GM19238 (cell line): ENCODE results near the gene MAP2.

ENCODE experiments used
- DNase-seq: peaks from one replicate; pipeline ENCODE4 v3.0.0; 2011; ENCODE audit warnings: low spot score; ENCODE audit not compliant: insufficient read length

Gene MAP2

DNA sequence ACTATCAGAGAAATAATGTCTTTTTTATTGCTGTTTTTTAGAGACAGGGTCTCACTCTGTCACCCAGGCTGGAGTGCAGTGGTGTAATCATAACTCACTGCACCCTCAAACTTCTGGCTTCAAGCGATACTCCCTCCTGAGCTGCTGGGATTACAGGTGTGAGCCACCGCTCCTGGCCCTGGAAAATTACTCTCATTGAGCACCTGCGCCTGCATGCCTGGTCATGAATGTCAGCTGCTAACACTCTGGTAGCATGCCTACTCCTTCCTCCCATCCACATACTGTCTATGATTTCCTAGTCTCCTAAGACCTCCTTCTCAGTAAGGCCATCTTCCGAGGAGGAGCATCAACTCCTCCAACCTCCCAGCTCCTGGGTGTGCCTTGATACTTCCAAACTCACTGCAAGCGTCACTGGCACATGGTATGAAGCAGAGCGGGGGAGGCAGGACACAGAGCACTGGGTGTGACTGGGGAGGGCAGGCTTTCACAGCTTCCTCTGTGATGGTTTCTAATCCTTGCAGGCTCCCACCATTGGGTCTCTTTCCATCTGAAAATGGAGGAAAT is 1.6 kb upstream of the MAP2 start:
- no peak for DNase-seq

DNA sequence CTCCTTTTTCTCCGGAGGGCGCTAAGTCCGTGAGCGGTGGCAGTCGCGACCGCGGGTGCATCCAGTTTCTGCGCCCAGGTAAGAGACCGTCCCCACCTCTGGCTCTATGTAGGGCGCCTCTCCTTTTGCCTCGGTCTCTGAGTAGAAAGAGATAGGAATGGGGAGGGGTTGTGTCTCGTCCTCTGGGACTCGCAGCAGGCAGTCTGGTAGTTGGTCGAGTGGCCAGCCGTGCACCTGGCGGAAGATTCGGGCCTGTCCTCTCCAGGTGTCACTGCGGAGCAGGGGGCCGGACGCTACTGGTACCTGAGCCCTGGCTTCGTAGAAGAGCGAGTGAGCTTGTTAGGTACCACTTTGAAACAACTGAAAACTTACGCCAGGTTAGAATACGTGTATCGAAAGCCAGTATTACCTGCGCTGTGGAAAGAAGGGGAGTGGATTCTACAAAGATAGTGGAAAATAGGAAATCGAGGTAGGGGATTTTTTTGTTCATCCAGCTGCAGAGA is 403 bp downstream of the MAP2 start:
- DNase-seq = no peak

DNA sequence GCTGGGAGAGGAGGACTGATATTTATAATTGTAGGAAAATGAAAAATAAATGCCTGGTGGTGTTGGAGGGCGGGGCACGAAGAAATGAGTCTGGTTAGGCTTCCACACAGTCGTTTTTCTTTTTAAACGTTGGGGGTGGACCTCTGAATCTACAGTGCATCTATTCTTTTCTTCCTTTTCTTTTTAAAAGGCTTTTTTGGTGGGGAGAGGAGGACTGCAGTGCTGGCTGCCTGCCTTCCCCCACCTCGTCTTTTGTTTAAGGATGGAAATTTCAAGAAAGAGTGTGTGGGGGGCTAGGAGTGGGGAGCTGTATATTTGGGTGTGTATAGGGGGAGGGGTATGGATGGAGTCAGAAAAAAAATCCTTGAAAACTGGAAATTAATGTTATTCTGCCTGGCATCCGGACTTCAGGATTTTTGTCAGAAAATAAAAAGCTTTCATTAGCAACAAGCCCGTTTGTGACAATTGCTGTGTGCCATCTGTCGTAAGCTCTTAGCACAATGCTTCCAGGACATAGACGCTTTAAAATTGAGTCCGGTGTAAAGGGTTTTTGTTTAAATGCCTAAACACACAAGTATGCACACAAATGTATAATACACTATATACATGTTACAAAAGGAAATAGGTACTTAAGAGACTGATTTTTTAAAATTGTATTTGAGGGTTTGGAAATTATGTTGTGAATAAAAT is 1.1 kb downstream of the MAP2 start:
- no peak for DNase-seq

DNA sequence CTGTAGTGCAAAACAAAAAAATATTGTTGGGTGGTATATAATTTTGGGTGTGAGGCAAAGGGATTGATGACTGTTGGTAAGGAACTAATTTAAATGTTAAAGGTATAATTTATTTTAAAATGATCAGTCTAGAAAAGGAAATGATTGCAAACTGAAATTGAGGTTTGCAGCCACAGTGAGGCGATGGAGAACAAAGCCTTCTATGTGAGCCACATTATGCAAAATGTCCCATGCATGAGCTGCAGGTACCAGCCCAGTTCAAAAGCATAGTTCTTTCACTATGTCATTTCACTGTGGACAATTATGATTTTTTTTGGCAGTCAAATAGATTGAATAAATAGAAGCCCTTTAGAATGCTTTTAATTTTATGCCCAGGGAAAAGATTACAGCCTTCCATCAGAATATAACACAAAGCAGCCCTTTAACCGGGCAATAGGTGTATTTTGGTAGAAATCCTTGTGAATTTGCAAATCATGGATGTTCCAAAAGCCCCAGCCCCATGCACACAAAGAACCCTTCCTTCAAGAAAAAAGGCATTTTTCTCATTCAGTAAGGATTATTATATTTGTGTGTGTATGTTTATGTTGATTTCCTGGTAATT is 1.7 kb downstream of the MAP2 start:
- DNase-seq = no peak

DNA sequence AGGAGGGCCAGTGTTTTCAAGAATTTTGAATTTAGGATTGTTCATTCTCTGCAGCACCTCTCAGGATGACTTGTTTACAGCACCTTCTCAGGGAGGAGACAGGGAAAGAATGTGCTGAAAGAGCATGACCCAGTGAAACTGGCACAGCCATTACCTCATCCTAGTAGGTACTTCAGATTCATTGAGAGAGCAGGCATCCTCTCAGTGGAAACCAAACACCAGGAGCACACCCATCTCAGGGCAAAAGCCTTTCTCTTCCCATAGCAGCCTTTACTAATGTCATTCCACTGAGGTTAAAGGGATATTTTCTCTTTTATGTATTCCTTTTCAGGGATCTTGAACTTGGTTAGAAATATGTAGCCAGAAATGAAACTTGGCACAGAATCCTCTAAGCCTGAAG is 2.6 kb downstream of the MAP2 start:
- no peak for DNase-seq

DNA sequence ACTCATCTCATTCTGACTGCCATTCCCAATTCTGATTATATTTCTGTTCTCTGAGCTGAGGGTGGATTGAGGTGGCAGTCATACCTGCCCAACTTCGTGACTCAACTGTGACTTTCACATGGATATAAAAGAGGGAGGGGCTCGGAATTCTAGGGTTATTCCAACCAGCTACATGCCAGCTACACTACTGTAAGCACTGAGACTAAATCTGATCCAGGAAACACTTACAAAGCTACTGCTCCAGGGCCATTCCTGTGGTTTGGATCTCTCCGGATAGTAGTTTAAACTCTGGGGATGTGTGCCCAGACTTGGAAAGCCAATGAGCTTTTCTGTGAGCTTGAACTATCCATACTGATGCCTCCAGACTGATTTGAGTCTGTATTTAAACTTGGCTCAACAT is 7.9 kb downstream of the MAP2 start:
- DNase-seq = no peak

DNA sequence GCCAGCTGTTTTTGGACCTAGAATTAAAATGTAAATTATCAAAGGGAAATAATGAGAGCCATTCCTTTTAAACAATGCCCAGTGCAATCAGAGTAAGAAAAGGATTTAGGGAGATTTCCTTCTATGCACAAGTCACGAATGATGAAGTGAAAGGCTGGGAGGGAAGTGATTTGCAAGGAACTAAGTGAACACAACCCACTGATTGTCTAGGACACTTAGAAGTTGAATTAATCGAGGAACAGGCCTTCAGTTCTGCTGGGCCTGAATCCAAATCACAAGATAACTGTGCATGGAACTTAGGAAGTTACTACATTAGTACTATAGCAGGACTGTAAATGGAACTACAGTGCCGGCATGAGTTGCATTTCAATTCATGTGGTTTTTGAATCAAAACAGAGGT is 17.7 kb downstream of the MAP2 start:
- no peak for DNase-seq

DNA sequence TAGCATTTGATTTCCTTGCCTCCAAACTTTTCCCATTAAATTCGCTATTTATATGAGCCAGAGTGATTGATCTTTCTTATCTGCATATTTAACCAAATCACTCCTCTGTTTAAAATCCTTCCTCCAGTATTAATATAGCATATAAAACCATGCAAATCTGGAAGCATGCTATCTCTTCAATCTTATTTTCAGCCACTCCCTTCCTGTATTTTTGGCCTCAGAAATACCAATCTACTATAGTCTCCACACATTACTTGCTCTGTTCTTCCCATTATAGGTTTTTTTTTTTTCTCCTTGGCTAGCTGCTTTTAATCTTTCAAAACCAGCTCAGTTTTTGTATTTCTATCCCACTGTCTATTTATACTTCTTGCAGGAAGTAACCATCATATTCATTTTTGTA is 19.1 kb downstream of the MAP2 start:
- DNase-seq = no peak

DNA sequence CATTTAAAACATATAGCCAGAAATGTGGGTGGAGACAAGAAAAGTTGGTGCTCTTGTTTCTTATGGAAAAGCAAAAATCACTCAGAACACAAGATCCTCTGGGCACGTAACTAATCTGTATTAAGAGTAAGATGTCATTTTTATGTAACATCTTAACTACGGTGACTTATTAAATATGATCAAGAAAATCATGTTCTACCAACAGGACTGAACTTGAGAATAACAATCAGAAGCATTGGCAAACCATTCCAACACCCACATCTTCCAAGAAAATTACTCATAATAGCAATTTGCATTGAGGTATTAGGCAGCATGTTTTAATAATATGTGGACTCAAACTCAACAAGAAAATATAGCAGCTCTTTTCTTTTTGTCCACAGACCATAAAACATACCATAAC is 21.6 kb downstream of the MAP2 start:
- no peak for DNase-seq

DNA sequence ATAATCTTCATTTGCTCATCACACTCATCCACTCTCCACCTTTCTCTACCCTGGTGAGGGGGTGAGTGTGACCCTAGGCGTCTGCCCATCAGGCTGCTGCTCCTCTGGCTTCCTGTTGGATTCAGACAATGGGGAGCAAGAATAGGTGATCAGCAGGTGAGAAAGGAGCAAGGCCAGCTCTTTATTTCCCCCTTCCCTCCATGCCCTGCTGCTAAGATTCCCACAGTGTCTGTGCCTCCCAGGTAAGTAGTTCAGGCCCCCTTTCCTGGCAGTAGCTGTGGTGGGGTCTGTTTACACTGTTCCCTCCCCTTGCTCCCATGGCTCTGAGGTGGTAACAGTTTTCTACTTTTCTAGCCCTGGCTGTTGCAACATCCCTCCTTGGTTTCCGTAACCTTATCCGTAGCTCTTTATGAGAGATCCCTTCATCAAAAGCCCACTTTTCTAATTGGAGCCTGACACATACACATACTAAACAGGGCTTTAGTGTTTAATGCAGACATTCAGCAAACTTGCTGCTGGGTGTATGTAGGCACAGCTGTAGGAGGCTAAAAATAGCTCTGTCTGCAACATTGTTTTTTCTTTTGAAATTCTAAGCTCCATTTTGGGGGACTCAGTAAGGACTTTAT is 27.5 kb downstream of the MAP2 start:
- no peak for DNase-seq

DNA sequence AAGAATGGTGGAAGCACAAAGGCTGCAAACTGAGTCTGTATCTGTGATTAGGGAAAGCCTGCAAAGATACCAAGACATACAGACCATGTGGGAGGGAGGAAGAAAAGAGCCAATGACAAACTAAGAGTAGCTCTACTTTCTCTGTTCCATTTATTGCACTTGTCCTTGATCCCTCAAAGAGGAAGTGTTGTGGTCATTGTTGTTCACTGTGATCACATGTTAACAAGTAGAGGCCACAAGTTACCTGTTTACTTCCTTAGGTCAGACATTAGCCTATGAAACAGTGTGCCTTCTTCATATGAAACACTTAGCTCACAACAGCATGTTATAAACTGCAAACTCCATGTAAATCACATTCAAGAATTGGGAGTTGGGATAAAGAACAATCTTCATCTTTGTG is 32.6 kb downstream of the MAP2 start:
- DNase-seq = no peak

DNA sequence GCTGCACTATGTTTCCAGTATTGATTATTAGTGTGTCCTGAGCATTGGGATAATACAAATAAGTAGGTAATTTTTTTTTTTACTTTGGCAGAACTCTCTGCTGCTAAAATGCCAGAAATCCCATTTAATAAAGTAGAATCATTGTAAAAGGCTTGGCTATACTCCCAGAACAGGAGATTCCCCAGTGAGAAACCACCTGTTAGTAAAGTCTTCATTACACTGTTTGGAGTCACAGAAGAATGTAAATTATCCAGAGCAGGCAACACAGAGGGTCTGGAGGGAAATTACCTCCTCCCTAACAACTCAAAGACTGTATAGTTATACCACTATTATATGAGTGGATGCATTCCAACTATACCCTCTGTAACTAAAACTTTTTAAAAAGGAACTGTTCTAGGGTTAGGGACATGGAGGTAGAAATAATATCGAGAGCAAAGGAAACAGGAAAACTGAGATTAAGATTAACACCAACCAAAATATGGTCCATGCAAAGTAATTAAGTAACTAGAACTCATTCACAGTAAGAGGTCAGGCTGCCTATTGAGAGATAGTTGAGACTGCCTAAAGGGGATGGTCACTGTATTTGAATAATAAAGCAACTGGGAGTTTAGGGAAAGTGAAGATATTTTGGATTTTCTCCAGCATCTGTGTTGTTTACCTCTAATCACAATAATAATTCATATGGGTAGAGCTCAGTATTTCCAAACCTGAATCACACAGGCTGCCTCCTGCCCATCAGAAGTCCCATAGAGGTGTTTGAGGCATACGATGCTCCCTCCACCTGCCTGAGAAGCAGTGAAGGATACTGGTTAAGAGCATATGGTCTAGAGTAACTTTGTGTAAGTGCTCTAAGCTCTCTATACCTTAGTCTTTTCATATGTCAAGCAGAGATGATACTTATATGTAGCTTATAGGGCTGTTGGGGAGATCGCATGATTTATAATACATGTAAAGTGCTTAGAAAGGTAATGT is 34.4 kb downstream of the MAP2 start:
- no peak for DNase-seq

DNA sequence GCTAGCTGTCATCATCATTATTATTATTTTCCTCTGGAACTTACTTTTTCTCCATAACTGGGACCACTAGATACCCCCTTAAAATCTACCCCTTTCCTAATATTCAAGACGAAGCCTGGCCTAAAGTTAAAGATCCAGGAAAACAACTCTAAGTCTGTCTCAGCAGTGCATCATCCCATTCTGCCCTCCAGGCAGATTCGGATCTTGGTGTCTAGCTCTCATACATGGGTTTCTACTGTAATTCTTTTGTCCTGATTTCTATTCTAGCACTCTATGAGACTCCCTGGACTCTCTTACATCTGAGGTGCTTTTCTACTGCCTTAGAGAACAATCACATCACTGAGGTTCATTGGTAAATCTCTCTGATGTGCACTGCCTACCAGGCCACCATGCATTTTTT is 35.5 kb downstream of the MAP2 start:
- no peak for DNase-seq

DNA sequence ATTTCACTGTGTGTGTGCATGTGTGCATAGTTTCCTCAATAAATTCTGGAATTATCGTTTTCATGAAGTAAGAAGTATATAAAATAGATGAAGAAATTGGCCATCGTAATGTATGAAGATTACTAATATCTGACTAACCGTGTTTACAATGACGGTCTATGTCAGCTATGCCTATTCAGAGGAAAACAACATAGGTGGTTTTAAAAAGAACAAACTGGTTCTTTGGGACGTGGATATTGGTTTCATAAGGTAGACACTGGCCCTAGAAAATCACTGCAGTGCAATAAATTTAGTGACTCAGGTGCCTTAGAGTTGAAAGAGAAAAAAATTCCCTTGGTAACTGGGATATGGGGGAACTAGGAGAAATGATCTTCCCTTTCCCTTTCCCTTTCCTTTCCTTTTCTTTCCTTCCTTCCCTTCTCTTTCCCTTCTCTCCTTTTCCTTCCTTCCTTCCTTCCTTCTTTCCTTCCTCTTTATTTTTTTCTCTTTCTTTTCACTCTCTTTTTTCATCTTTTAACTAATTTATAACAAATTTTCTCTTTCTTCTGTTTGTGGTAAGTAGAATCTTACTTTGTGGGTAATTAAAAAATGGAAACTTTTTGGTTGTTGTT is 36.4 kb downstream of the MAP2 start:
- no peak for DNase-seq

DNA sequence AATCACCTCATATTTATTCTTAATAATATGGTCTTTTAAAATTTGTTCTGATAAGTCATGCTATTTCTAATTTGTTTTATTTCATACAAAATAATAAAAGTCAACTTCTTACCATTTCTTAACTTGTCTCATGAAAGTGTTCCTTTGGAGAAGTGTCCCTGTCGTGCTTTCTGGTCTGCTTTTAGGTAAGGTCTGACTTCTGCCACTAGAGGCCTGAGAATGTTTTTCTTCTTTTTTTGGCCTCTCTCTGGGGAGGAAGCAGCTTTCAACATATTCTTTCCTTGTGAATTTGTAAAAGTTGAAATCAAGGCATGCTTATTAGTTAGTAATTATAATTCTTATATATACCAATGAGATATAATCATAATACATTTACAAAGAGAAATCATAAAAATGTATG is 39.4 kb downstream of the MAP2 start:
- no peak for DNase-seq

DNA sequence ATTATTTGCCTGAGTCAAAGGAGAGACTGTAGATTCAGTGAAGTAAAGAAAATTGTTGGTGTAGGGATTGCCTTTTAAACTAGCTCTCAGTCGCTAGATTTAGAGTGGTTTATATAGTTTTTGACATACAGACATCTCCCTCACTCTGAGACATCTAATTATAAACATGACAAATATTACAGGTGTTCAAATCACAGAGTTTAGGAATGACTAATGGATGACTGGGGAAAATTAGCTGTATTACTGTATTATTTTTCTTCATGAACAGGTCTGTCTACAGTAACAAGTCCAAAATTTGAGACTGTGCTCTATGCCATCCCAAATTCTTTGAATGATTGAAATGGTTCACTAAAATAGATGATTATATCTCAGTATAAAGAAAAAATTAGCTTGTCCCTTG is 40.0 kb downstream of the MAP2 start:
- DNase-seq = no peak

DNA sequence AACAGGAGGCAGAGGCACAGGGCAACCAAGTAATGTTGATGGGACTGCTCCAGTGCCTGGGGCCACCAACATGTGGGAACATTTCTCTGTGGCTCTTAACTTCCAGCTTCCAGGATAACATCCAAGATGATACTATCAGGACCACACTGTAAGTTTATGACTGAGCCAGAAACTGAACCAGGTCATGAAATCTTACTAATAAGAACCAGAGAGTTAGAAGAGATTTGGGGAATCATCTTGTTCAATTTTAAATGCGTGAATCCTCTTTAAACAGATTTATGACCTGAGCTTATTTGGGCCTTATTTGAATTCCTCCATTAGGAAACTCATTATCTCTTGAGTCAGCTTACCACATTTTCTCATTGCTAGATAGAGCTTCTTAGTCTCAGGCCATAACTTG is 45.0 kb downstream of the MAP2 start:
- DNase-seq = no peak

DNA sequence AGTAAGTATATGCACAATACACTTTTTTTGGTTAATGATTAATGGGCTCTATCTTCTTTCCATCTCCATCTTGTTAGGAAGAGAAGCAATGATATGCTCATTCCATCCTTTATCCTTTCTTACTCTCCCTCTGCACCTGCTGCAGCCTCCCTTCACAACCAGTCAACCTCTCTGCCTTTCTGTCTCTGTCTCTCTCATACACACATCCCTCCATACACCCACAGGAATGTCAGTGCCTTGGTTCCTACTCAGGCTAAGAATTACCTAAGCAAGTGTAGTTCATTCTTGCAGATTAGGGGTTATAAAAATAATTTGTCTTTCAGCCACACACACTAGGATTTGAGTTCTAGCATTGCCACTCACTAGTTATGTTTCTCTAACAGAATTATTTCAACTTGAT is 45.6 kb downstream of the MAP2 start:
- DNase-seq = no peak

DNA sequence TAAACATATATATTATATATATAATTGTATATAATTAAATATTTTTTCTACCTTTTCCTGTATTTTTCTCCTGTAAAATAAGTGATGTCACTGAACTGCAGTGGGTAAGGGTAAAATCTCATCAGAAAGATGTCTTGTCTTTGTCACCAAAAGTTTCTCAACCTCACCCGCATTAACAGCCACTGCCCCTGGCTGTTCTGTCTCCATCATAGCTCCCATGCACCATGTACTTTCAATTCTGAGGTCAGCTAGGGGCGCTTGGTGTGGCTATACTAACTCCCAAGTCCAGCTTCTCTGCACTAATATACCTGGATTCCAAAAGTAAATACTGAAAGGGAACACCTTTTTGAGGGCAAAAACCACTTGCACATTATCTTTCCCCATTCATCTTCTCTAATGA is 46.6 kb downstream of the MAP2 start:
- DNase-seq = no peak

DNA sequence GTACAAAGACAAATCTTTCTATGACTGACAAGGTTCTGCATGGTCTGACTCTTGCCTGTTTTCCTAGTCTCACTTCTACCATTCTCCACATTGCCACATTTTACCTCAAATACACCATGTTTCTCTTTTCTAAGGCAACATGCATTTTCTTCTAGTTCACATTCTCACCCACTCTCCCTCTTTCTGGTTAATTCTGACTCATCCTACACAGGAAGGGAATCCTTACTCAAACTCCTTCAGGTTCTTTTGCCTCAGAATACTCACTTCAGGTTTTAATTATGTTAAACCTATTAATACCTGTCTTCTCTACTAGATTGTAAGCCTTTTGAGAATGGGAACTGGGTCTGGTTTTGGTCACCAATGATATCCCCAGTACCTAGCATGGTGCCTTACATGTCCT is 47.2 kb downstream of the MAP2 start:
- no peak for DNase-seq
